GM12878 (cell line): Measurements from ENCODE around the gene PTPRD.

Experiments
- CTCF ChIP-seq, 3 experiments: IDR thresholded peaks in 2 of 3; conservative IDR thresholded peaks in 1 of 3; 2 replicates each; pipeline ENCODE4 v1.5.1; 2011; ENCODE audit warnings: low read depth in 3 of 3, low read length in 3 of 3, mild to moderate bottlenecking in 3 of 3, control low read depth in 2 of 3, moderate library complexity in 2 of 3, inconsistent platforms in 1 of 3, mixed read lengths in 1 of 3; ENCODE audit not compliant: control insufficient read depth in 2 of 3, insufficient read depth in 1 of 3; ENCODE audit errors: extremely low read depth in 1 of 3
- GABPA ChIP-seq: IDR thresholded peaks from 2 replicates; pipeline ENCODE4 v1.6.1; 2014; ENCODE audit warnings: antibody characterized with exemption, low read depth, mild to moderate bottlenecking, inconsistent platforms
- POLR2AphosphoS2 ChIP-seq: IDR thresholded peaks from 2 replicates; pipeline ENCODE4 v1.6.1; 2011; ENCODE audit warnings: low read depth, mild to moderate bottlenecking, low read length, improper control_type of control experiment, moderate library complexity
- POLR2AphosphoS5 ChIP-seq: IDR thresholded peaks from 2 replicates; pipeline ENCODE4 v1.6.1; 2011; ENCODE audit warnings: mild to moderate bottlenecking, low read length, inconsistent platforms
- RAD21 ChIP-seq: IDR thresholded peaks from 2 replicates; pipeline ENCODE4 v1.6.1; 2011; ENCODE audit warnings: mild to moderate bottlenecking, low read depth, low read length, moderate library complexity; ENCODE audit not compliant: insufficient read depth
- TCF12 ChIP-seq: IDR thresholded peaks from 2 replicates; pipeline ENCODE4 v1.6.1; 2011; ENCODE audit warnings: low read depth, mild to moderate bottlenecking, low read length
- YY1 ChIP-seq: IDR thresholded peaks from 2 replicates; pipeline ENCODE4 v1.6.1; 2011; ENCODE audit warnings: low read depth, mild to moderate bottlenecking, low read length

- TF ChIP-seq POLR2AphosphoS5 (no peak), RAD21 (no peak), POLR2AphosphoS2 (no peak), CTCF (IDR thresholded peaks at IDR 0.05 in 2 of 3, conservative IDR thresholded peaks at IDR 0.05 in 1 of 3; ENCODE audit: control insufficient read depth in 2 of 3, extremely low read depth in 1 of 3, insufficient read depth in 1 of 3, low read depth in 3 of 3, low read length in 3 of 3) (no peak), YY1 (no peak), TCF12 (no peak), GABPA (no peak)
Observed at GRCh38 chr9:9174358-9174757, 1438.4 kb downstream of the PTPRD start.
